DOHH2 (cell line): Measurements from ENCODE around the gene RESP18.

ENCODE experiments used
- H3F3A ChIP-seq: fragments of 200-600 bp; sonication (generic), shearing (Covaris generic); 2 replicates; pipeline ENCODE4 v1.6.0; 2016; ENCODE audit warnings: antibody characterized with exemption, mild to moderate bottlenecking; ENCODE audit not compliant: control insufficient read depth, insufficient read depth
- H3K27ac ChIP-seq: fragments of 200-600 bp; sonication (generic); 2 replicates; pipeline ENCODE4 v1.5.1; 2014; ENCODE audit warnings: low read depth, mild to moderate bottlenecking, low read length, moderate library complexity
- H3K27me3 ChIP-seq: fragments of 200-600 bp; sonication (generic); 2 replicates; pipeline ENCODE4 v1.6.1; 2014; ENCODE audit warnings: mild to moderate bottlenecking, low read length, mixed read lengths; ENCODE audit not compliant: control insufficient read depth
- H3K36me3 ChIP-seq: fragments of 200-600 bp; sonication (generic); 2 replicates; pipeline ENCODE4 v1.6.1; 2014; ENCODE audit warnings: mild to moderate bottlenecking, low read length, moderate library complexity, mixed read lengths; ENCODE audit not compliant: control insufficient read depth
- H3K4me1 ChIP-seq: fragments of 200-600 bp; sonication (generic); 2 replicates; pipeline ENCODE4 v1.6.1; 2014; ENCODE audit warnings: mild to moderate bottlenecking, low read length, mixed read lengths; ENCODE audit not compliant: control insufficient read depth
- H3K4me2 ChIP-seq: fragments of 200-600 bp; sonication (generic); 2 replicates; pipeline ENCODE4 v1.6.0; 2014; ENCODE audit warnings: mild to moderate bottlenecking, low read length, moderate library complexity
- H3K4me3 ChIP-seq: fragments of 200-600 bp; sonication (generic); 2 replicates; pipeline ENCODE4 v1.5.1; 2014; ENCODE audit warnings: mild to moderate bottlenecking, low read length, mixed read lengths
- H3K79me2 ChIP-seq: fragments of 200-600 bp; sonication (generic); 2 replicates; pipeline ENCODE4 v1.6.1; 2014; ENCODE audit warnings: mild to moderate bottlenecking, low read length, mixed read lengths; ENCODE audit not compliant: control insufficient read depth
- H3K9me2 ChIP-seq: fragments of 200-600 bp; sonication (generic); replicated peaks from 2 replicates; pipeline ENCODE4 v1.6.1; 2014; ENCODE audit warnings: mild to moderate bottlenecking, low read length, mixed read lengths; ENCODE audit not compliant: control insufficient read depth
- H3K9me3 ChIP-seq: fragments of 200-600 bp; sonication (generic); 2 replicates; pipeline ENCODE4 v1.6.1; 2014; ENCODE audit warnings: antibody characterized with exemption, low read length, mixed read lengths; ENCODE audit not compliant: control insufficient read depth, insufficient read depth
- H4K20me1 ChIP-seq: fragments of 200-600 bp; sonication (generic); 2 replicates; pipeline ENCODE4 v1.6.0; 2014; ENCODE audit warnings: low read depth, mild to moderate bottlenecking, antibody characterized with exemption, low read length, moderate library complexity; ENCODE audit not compliant: control insufficient read depth, insufficient read depth
- EZH2phosphoT487 ChIP-seq: fragments of 200-600 bp; sonication (generic); IDR thresholded peaks from 2 replicates; pipeline ENCODE4 v1.6.1; 2017; ENCODE audit warnings: borderline replicate concordance, mild to moderate bottlenecking, antibody characterized with exemption, low read length, moderate library complexity, mixed read lengths
- TF ChIP-seq, protein P1 (sequence below): fragments of 200-600 bp; sonication (generic); IDR thresholded peaks from one replicate; pipeline ENCODE4 v1.5.1; 2014; ENCODE audit warnings: antibody characterized with exemption, mild to moderate bottlenecking, low read depth, low read length; ENCODE audit not compliant: poor library complexity, severe bottlenecking

RESP18 gene

DNA sequence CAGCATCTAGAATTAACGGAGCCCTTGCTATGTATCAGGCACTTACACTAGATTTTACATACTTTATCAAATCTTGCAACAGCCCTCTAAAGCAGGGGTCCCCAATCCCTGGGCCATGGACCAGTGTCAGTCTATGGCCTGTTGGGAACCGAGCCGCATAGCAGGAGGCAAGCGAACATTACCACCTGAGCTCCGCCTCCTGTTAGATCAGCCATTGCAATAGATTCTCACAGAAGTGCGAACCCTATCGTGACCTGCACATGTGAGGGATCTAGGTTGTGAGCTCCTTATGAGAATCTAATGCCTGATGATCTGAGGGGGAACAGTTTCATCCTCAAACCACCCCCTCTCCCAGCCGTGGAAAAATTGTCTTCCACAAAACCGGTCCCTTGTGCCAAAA, 39.9 kb downstream of the RESP18 start:
- no peak overlapping the region for H3K27ac ChIP-seq
- H3K36me3 ChIP-seq, result no peaks in the 10 kb centered on the region
- no peaks in the 10 kb centered on the region for H3K79me2 ChIP-seq
- H3K4me1 ChIP-seq, result peaks cover 18% of the 10 kb centered on the region
- H3K9me3 ChIP-seq, result no peaks in the 10 kb centered on the region
- no peaks in the 10 kb centered on the region for H3K9me2 ChIP-seq
- H3K4me3 ChIP-seq, result no peak overlapping the region
- TF ChIP-seq, protein P1, sequence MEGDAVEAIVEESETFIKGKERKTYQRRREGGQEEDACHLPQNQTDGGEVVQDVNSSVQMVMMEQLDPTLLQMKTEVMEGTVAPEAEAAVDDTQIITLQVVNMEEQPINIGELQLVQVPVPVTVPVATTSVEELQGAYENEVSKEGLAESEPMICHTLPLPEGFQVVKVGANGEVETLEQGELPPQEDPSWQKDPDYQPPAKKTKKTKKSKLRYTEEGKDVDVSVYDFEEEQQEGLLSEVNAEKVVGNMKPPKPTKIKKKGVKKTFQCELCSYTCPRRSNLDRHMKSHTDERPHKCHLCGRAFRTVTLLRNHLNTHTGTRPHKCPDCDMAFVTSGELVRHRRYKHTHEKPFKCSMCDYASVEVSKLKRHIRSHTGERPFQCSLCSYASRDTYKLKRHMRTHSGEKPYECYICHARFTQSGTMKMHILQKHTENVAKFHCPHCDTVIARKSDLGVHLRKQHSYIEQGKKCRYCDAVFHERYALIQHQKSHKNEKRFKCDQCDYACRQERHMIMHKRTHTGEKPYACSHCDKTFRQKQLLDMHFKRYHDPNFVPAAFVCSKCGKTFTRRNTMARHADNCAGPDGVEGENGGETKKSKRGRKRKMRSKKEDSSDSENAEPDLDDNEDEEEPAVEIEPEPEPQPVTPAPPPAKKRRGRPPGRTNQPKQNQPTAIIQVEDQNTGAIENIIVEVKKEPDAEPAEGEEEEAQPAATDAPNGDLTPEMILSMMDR, result no peak
- TF ChIP-seq EZH2phosphoT487, result no peak
- H3K4me2 ChIP-seq, result no peak overlapping the region
- H3F3A ChIP-seq, result peaks cover 2% of the 10 kb centered on the region; the same call in 1 of the 2 replicates
- H3K27me3 ChIP-seq, result no peaks in the 10 kb centered on the region
- H4K20me1 ChIP-seq, result no peaks in the 10 kb centered on the region

DNA sequence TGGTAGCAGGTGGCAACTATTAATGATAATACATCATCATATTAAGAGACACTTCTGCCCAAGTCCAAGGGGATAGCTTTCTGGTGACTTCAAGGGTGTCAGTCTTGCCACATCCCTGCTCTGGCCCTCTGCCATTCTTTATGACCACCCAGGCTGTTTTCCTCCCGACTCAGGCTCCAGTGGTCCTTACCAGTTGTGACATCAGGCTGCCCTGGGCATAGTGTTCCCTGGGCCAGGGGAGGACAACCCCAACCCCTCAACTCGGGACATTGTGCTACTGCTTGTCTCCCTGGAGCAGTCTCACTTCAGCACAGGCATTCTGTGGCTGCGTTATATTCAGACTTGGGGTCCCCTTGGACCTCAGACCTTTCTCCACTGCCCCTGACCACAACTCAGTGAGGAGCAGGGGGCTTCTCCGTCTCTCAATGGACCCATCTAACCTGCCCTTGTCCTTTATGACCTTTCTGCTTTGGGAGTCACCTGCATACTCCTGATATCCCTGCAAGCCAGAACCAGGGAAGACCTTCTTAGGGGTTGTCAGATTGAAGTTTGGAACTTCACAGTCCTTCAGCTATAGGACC, 40.5 kb downstream of the RESP18 start:
- Histone ChIP-seq H3K4me2 (no peak overlapping the region), H3K9me3 (no peaks in the 10 kb centered on the region), H3K27ac (no peak overlapping the region), H3K79me2 (no peaks in the 10 kb centered on the region), H3K4me3 (no peak overlapping the region), H3K27me3 (no peaks in the 10 kb centered on the region), H4K20me1 (no peaks in the 10 kb centered on the region), H3K9me2 (no peaks in the 10 kb centered on the region), H3K36me3 (no peaks in the 10 kb centered on the region), H3K4me1 (peaks cover 18% of the 10 kb centered on the region), H3F3A (peaks cover 2% of the 10 kb centered on the region; the same call in 1 of the 2 replicates)
- no peak for TF ChIP-seq EZH2phosphoT487
- TF ChIP-seq, protein P1, result no peak

DNA sequence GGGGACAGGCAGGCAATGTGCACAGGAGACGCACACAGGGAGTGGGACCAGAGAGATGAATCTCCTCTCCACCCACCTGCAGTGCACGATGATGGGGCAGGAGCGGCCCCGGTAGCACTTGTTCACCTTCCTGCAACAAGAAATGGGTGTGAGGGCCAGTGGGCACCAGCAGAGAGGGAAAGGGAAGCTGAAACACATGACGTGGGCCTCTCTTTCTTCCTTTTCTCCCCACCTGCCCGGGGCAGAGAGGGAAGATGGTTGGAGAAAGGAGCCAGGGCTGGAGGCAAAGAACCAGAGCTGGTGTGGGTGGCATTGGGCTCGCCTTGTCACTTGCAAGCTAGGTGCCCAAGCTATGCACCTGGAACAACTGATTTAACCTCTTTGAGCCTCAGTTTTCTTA, 41.1 kb downstream of the RESP18 start:
- Histone ChIP-seq H3K9me2 (no peaks in the 10 kb centered on the region), H3K36me3 (no peaks in the 10 kb centered on the region), H3K79me2 (no peaks in the 10 kb centered on the region), H3K4me2 (no peak overlapping the region), H3K9me3 (no peaks in the 10 kb centered on the region), H3F3A (peaks cover 2% of the 10 kb centered on the region; the same call in 1 of the 2 replicates), H3K27ac (no peak overlapping the region), H3K4me1 (peaks cover 18% of the 10 kb centered on the region), H3K27me3 (no peaks in the 10 kb centered on the region), H4K20me1 (no peaks in the 10 kb centered on the region), H3K4me3 (no peak overlapping the region)
- TF ChIP-seq EZH2phosphoT487, result no peak
- TF ChIP-seq, protein P1, result no peak
